Osteocyte (in vitro differentiated cells): ENCODE measurements around the gene SPECC1. TPM values are rescaled to one million over a fixed set of nuclear protein-coding genes. Genes with fewer than 3 reads are reported as not detected.
A peak's percentile ranks its signal among the peaks of the same experiment; 100 is the strongest.

Experiments used
- DNase-seq: peaks from one replicate; pipeline ENCODE4 v3.0.0; 2021; ENCODE audit warnings: mixed read lengths; ENCODE audit not compliant: unreplicated experiment; ENCODE audit errors: extremely low spot score
- H3K27ac Mint-ChIP-seq: one replicate; pipeline ENCODE4 v1.8.0; 2021; ENCODE audit warnings: mild to moderate bottlenecking, mixed read lengths; ENCODE audit not compliant: unreplicated experiment
- H3K27me3 Mint-ChIP-seq: one replicate; pipeline ENCODE4 v1.8.0; 2021; ENCODE audit warnings: mixed read lengths; ENCODE audit not compliant: unreplicated experiment
- H3K36me3 Mint-ChIP-seq: one replicate; pipeline ENCODE4 v1.8.0; 2021; ENCODE audit warnings: mixed read lengths; ENCODE audit not compliant: unreplicated experiment
- H3K4me1 Mint-ChIP-seq: one replicate; pipeline ENCODE4 v1.8.0; 2021; ENCODE audit warnings: mixed read lengths; ENCODE audit not compliant: unreplicated experiment
- H3K4me3 Mint-ChIP-seq: one replicate; pipeline ENCODE4 v1.8.0; 2021; ENCODE audit warnings: mild to moderate bottlenecking, moderate library complexity, mixed read lengths; ENCODE audit not compliant: unreplicated experiment
- H3K9me3 Mint-ChIP-seq: one replicate; pipeline ENCODE4 v1.8.0; 2021; ENCODE audit warnings: mixed read lengths; ENCODE audit not compliant: unreplicated experiment
- total RNA-seq: library from RNA; stranded (reverse); gene quantifications from 2 replicates; pipeline ENCODE4 v1.2.1, GENCODE V29; 2021
- TF ChIP-seq, protein P1 (sequence below): fragments of 200-600 bp; sonication (generic); IDR thresholded peaks from 2 replicates; pipeline ENCODE4 v1.5.0; 2021; ENCODE audit warnings: antibody characterized with exemption, mild to moderate bottlenecking, moderate library complexity

SPECC1 gene
- total RNA-seq, 1 donor from 2014 or later, result 12.1 TPM

DNA sequence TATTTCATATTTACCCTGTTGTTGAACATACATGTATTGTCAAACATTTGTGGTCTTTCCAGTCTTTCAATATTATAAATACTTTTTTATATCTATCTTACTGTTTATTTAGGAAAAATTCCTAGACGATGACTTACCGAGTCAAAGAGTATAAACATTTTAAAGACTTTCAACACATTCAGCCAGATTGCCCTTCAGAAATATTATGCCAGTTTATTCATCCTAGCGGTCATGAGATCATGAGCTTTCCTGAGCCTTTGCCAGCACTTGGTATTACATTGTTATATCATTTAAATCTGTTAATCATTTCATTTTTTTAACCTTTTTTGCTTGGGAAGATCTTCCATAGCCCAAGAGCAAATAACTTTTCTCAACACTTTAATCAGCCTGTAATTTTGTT, 197.4 kb downstream of the SPECC1 start:
- peaks cover 39% of the 10 kb centered on the region for H3K4me1 Mint-ChIP-seq
- DNase-seq, result no peak
- H3K9me3 Mint-ChIP-seq, result no peaks in the 10 kb centered on the region
- no peaks in the 10 kb centered on the region for H3K27me3 Mint-ChIP-seq
- TF ChIP-seq, protein P1, sequence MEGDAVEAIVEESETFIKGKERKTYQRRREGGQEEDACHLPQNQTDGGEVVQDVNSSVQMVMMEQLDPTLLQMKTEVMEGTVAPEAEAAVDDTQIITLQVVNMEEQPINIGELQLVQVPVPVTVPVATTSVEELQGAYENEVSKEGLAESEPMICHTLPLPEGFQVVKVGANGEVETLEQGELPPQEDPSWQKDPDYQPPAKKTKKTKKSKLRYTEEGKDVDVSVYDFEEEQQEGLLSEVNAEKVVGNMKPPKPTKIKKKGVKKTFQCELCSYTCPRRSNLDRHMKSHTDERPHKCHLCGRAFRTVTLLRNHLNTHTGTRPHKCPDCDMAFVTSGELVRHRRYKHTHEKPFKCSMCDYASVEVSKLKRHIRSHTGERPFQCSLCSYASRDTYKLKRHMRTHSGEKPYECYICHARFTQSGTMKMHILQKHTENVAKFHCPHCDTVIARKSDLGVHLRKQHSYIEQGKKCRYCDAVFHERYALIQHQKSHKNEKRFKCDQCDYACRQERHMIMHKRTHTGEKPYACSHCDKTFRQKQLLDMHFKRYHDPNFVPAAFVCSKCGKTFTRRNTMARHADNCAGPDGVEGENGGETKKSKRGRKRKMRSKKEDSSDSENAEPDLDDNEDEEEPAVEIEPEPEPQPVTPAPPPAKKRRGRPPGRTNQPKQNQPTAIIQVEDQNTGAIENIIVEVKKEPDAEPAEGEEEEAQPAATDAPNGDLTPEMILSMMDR, result no peak
- H3K36me3 Mint-ChIP-seq, result peaks cover 3% of the 10 kb centered on the region
- H3K4me3 Mint-ChIP-seq, result no peak overlapping the region
- peak overlapping the region; percentile 77 for H3K27ac Mint-ChIP-seq

- H3K27ac Mint-ChIP-seq, result peak overlapping the region; percentile 77
- H3K4me1 Mint-ChIP-seq, result peaks cover 35% of the 10 kb centered on the region
- no peaks in the 10 kb centered on the region for H3K27me3 Mint-ChIP-seq
- TF ChIP-seq, protein P1, result no peak
- no peaks in the 10 kb centered on the region for H3K9me3 Mint-ChIP-seq
- no peak for DNase-seq
- H3K36me3 Mint-ChIP-seq, result peaks cover 3% of the 10 kb centered on the region
- no peak overlapping the region for H3K4me3 Mint-ChIP-seq
Measured at GRCh38 chr17:20207262-20207985, 198.3 kb downstream of the SPECC1 start.

GRCh38 chr17:20208717-20209116, 199.6 kb downstream of the SPECC1 start:
- Mint-ChIP-seq H3K9me3 (no peaks in the 10 kb centered on the region), H3K4me3 (no peak overlapping the region)

GRCh38 chr17:20210180-20210579, 201.0 kb downstream of the SPECC1 start:
- TF ChIP-seq, protein P1, result no peak
- H3K36me3 Mint-ChIP-seq, result no peaks in the 10 kb centered on the region
- H3K27me3 Mint-ChIP-seq, result no peaks in the 10 kb centered on the region
- H3K27ac Mint-ChIP-seq, result no peak overlapping the region
- no peaks in the 10 kb centered on the region for H3K9me3 Mint-ChIP-seq
- no peak for DNase-seq
- no peak overlapping the region for H3K4me3 Mint-ChIP-seq
- peaks cover 31% of the 10 kb centered on the region for H3K4me1 Mint-ChIP-seq

More at GRCh38 chr17:20208717-20209116, 199.6 kb downstream of the SPECC1 start:
- H3K27ac Mint-ChIP-seq, result no peak overlapping the region
- DNase-seq, result no peak
- TF ChIP-seq, protein P1, result no peak
- H3K27me3 Mint-ChIP-seq, result no peaks in the 10 kb centered on the region
- H3K36me3 Mint-ChIP-seq, result peaks cover 3% of the 10 kb centered on the region
- peaks cover 35% of the 10 kb centered on the region for H3K4me1 Mint-ChIP-seq

- peaks cover 26% of the 10 kb centered on the region for H3K4me1 Mint-ChIP-seq
- TF ChIP-seq, protein P1, result no peak
- H3K27ac Mint-ChIP-seq, result no peak overlapping the region
- H3K36me3 Mint-ChIP-seq, result no peaks in the 10 kb centered on the region
- no peaks in the 10 kb centered on the region for H3K9me3 Mint-ChIP-seq
- DNase-seq, result no peak
- H3K27me3 Mint-ChIP-seq, result no peaks in the 10 kb centered on the region
- H3K4me3 Mint-ChIP-seq, result no peak overlapping the region
Measured at GRCh38 chr17:20210614-20211013, 201.5 kb downstream of the SPECC1 start.
